Calu3 (cell line): ENCODE measurements around the gene RFLNA. TPM values are rescaled to one million over a fixed set of nuclear protein-coding genes. Genes with fewer than 3 reads are reported as not detected.

Experiments
- BruUV-seq: library from RNA; stranded (reverse); fragments of 400-500 nt; replicated peaks from 2 replicates; lab custom pipeline; 2021; lab: Mats Ljungman, UMichigan
- CTCF ChIA-PET: fragments of 300-600 bp; sonication (Branson Sonifier 250); formaldehyde crosslinking; loops from one replicate; lab custom pipeline; 2022; ENCODE audit warnings: antibody characterized with exemption; lab: Charles Lee
- DNase-seq: peaks from one replicate; pipeline ENCODE4 v3.0.0; 2022
- H3K27ac Mint-ChIP-seq: one replicate; pipeline ENCODE4 v1.8.0; 2022; ENCODE audit warnings: mixed read lengths; ENCODE audit not compliant: unreplicated experiment
- H3K27me3 Mint-ChIP-seq: one replicate; pipeline ENCODE4 v1.8.0; 2022; ENCODE audit warnings: mixed read lengths; ENCODE audit not compliant: unreplicated experiment
- H3K36me3 Mint-ChIP-seq: one replicate; pipeline ENCODE4 v1.8.0; 2022; ENCODE audit warnings: mild to moderate bottlenecking, moderate library complexity, mixed read lengths; ENCODE audit not compliant: insufficient read depth, unreplicated experiment
- H3K4me1 Mint-ChIP-seq: one replicate; pipeline ENCODE4 v1.8.0; 2022; ENCODE audit warnings: mild to moderate bottlenecking, low read depth, mixed read lengths; ENCODE audit not compliant: unreplicated experiment
- H3K4me3 Mint-ChIP-seq: one replicate; pipeline ENCODE4 v1.8.0; 2022; ENCODE audit warnings: mild to moderate bottlenecking, low read depth, moderate library complexity, mixed read lengths; ENCODE audit not compliant: unreplicated experiment
- H3K9me3 Mint-ChIP-seq: one replicate; pipeline ENCODE4 v1.8.0; 2022; ENCODE audit warnings: low read depth, mixed read lengths; ENCODE audit not compliant: unreplicated experiment
- CTCF ChIP-seq: fragments of 200-600 bp; IDR thresholded peaks from one replicate; pipeline ENCODE4 v1.8.0; 2022; ENCODE audit warnings: antibody characterized with exemption; ENCODE audit not compliant: unreplicated experiment
- intact Hi-C: fragments of 100-400 bp; cut with micrococcal nuclease; formaldehyde crosslinking; loops from one replicate; pipeline ENCODE4 v1.10.0; 2022; ENCODE audit not compliant: unreplicated experiment
- total RNA-seq: library from RNA; stranded (reverse); gene quantifications from 2 replicates; pipeline ENCODE4 v1.2.3, GENCODE V29; 2022

The RFLNA gene
- total RNA-seq, 1 experiment from 2014 or later: not detected

DNA sequence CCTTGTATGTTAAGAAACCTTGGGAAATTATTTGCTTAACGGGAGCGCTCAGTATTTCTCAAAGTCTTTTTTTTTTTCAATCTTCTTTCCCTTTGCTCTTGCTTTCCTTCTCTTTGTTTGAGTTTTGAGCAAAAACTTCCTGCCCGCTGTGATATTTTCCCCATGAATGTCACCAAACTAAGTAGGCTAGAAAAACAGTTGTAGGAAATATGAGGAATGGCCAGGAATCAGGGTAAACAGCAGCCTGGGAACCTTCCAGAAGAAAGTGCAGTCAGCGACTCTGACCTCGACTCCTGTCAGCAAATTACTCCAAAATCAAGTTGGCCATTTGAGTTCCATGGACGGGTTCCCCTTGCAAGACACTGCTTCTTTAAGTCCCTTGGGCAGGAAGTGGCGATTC lies 11.6 kb upstream of the RFLNA start:
- H3K4me1 Mint-ChIP-seq: no peaks in the 10 kb centered on the region
- intact Hi-C loops: no loop called here
- H3K4me3 Mint-ChIP-seq: no peak overlapping the region
- peaks cover 100% of the 10 kb centered on the region for H3K27me3 Mint-ChIP-seq
- peaks cover 3% of the 10 kb centered on the region for H3K9me3 Mint-ChIP-seq
- BruUV-seq: no TSS peak
- TF ChIP-seq CTCF: no peak
- no peak for DNase-seq
- CTCF ChIA-PET: interaction anchor here (1.0 kb wide), 1 partner anchor 17 kb away, joined by 4 read pairs; no protein-coding TSS in a partner anchor
- no peak overlapping the region for H3K27ac Mint-ChIP-seq
- H3K36me3 Mint-ChIP-seq: no peaks in the 10 kb centered on the region

GRCh38 chr12:124284368-124284767 lies 10.5 kb upstream of the RFLNA start:
- no peaks in the 10 kb centered on the region for H3K4me1 Mint-ChIP-seq
- no TSS peak for BruUV-seq
- no peak overlapping the region for H3K27ac Mint-ChIP-seq
- TF ChIP-seq CTCF: no peak
- peaks cover 100% of the 10 kb centered on the region for H3K27me3 Mint-ChIP-seq
- DNase-seq: no peak
- H3K36me3 Mint-ChIP-seq: no peaks in the 10 kb centered on the region
- peaks cover 5% of the 10 kb centered on the region for H3K9me3 Mint-ChIP-seq
- no peak overlapping the region for H3K4me3 Mint-ChIP-seq
- CTCF ChIA-PET: interaction anchor here (1.0 to 1.6 kb wide), 2 partner anchors 11 to 16 kb away, joined by 3 to 4 read pairs; no protein-coding TSS in a partner anchor
- intact Hi-C loops: no loop called here

DNA sequence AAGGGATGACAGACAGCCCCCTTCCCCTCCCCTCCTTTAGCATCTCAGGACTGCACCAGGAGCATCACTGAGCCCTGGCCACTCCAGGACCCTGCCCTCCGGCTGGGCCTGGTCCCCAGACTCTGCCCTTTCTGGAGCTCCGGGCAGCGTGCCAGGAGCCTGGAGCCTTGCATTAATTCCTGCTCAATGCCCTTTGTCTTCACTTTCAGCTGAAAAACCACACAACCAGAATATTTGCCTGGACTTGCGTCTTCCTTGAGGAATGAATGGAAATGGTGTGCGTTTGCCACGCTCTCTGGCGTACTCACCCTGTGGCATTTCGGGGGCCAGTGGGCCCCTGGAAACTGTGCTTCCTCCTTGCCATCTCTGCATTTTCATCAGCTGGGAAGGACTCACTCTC lies 8.5 kb upstream of the RFLNA start:
- Mint-ChIP-seq H3K27me3 (peaks cover 93% of the 10 kb centered on the region), H3K36me3 (no peaks in the 10 kb centered on the region), H3K27ac (no peak overlapping the region), H3K4me1 (no peaks in the 10 kb centered on the region), H3K4me3 (no peak overlapping the region), H3K9me3 (peaks cover 5% of the 10 kb centered on the region)
- CTCF ChIA-PET: no interaction called here
- DNase-seq: peak; percentile 38
- no TSS peak for BruUV-seq
- intact Hi-C loops: no loop called here
- no peak for TF ChIP-seq CTCF

GRCh38 chr12:124286971-124287370 lies 7.9 kb upstream of the RFLNA start:
- Mint-ChIP-seq H3K4me1 (no peaks in the 10 kb centered on the region), H3K4me3 (no peak overlapping the region)
- no TSS peak for BruUV-seq

More at GRCh38 chr12:124286971-124287370, 7.9 kb upstream of the RFLNA start:
- no peak for TF ChIP-seq CTCF
- Mint-ChIP-seq H3K27ac (no peak overlapping the region), H3K36me3 (no peaks in the 10 kb centered on the region), H3K27me3 (peaks cover 93% of the 10 kb centered on the region), H3K9me3 (peaks cover 5% of the 10 kb centered on the region)
- CTCF ChIA-PET: no interaction called here
- no peak for DNase-seq
- intact Hi-C loops: no loop called here
